ENCODE measurements around the gene SLC2A4. TPM values are rescaled to one million over a fixed set of nuclear protein-coding genes. Genes with fewer than 3 reads are reported as not detected.

The SLC2A4 gene
- 0.07 TPM in 1 of 2 replicates, not detected in the other for total RNA-seq

DNA sequence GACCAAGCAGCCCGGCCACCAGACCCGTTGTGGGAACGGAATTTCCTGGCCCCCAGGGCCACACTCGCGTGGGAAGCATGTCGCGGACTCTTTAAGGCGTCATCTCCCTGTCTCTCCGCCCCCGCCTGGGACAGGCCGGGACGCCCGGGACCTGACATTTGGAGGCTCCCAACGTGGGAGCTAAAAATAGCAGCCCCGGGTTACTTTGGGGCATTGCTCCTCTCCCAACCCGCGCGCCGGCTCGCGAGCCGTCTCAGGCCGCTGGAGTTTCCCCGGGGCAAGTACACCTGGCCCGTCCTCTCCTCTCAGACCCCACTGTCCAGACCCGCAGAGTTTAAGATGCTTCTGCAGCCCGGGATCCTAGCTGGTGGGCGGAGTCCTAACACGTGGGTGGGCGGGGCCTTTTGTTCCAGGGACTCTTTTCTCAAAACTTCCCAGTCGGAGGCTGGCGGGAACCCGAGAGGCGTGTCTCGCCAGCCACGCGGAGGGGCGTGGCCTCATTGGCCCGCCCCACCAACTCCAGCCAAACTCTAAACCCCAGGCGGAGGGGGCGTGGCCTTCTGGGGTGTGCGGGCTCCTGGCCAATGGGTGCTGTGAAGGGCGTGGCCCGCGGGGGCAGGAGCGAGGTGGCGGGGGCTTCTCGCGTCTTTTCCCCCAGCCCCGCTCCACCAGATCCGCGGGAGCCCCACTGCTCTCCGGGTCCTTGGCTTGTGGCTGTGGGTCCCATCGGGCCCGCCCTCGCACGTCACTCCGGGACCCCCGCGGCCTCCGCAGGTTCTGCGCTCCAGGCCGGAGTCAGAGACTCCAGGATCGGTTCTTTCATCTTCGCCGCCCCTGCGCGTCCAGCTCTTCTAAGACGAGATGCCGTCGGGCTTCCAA is at the start of gene SLC2A4:
Gene SLC2A4 (plus strand): TSS at position 645 of the 879 bp plus-strand sequence. CDS start 217 bp downstream, at position 862.
- intact Hi-C loops (cut with micrococcal nuclease): loop anchor here (1.0 kb wide), 1 partner anchor 26 kb away; the partner anchor contains the start of gene EIF5A

DNA sequence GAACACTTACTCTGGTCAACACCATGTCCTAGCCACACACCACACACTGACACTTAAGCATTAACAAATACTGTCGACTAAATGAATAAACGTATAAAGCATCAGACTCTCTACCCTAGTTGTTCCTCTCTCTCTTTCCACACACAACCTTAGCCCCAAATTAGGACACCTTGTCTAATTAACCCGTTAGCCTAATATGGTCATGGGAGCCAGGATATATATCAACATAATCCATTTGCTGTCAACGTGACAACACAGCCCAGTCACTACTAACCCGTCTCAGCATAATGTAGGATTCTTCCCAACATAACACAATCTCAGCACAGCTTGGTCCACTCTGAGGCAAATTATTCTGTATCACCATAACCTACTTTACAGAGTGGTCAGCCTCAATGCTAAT is 49.4 kb upstream of the SLC2A4 start:
- intact Hi-C loops (cut with micrococcal nuclease): loop anchor here (10.0 kb wide), 2 partner anchors 623 to 923 kb away; partner anchors contain the start of genes CYB5D1, NAA38, PER1 and TMEM88

DNA sequence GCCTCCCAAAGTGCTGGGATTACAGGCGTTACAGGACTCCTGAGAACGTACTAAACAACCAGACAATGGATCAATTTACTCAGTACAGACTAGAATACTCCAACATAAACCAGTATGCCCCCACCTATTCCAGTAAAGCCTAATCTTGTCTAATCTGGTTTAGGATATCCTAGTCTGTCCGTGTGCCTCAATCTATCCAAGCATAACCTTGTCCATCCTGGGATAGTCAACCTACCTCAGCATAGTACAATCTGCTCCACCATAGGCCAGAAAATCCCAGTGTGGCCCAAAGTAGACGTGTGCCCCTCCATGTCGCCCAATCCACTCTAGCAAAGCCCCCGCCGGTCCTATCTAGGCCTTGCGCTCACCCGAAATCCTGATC is 47.8 kb upstream of the SLC2A4 start:
- intact Hi-C loops (cut with micrococcal nuclease): loop anchor here (1.0 to 10.0 kb wide), 3 partner anchors 19 to 921 kb away; partner anchors contain the start of genes CYB5D1, NAA38, PER1 and TMEM88

- intact Hi-C loops (cut with micrococcal nuclease): loop anchor here (1.0 to 10.0 kb wide), 3 partner anchors 20 to 920 kb away; partner anchors contain the start of genes CYB5D1, NAA38, PER1 and TMEM88
These were observed 47.2 kb upstream of the SLC2A4 start, which contains the start of gene DVL2 for GRCh38 chr17:7234083-7234951. TSS of gene DVL2 (minus strand) at chr17:7234517. CDS start at chr17:7234262, 255 bp downstream.

GRCh38 chr17:7235693-7236665 is 45.5 kb upstream of the SLC2A4 start:
- intact Hi-C loops (cut with micrococcal nuclease): loop anchor here (10.0 kb wide), 2 partner anchors 619 to 919 kb away; partner anchors contain the start of genes CYB5D1, NAA38, PER1 and TMEM88

- intact Hi-C loops (cut with micrococcal nuclease): loop anchor here (10.0 kb wide), 2 partner anchors 618 to 918 kb away; partner anchors contain the start of genes CYB5D1, NAA38, PER1 and TMEM88
These were observed 44.7 kb upstream of the SLC2A4 start for GRCh38 chr17:7236808-7237207.

- intact Hi-C loops (cut with micrococcal nuclease): loop anchor here (10.0 kb wide), 2 partner anchors 617 to 917 kb away; partner anchors contain the start of genes CYB5D1, NAA38, PER1 and TMEM88
These were observed 44.2 kb upstream of the SLC2A4 start for GRCh38 chr17:7237266-7237760.

DNA sequence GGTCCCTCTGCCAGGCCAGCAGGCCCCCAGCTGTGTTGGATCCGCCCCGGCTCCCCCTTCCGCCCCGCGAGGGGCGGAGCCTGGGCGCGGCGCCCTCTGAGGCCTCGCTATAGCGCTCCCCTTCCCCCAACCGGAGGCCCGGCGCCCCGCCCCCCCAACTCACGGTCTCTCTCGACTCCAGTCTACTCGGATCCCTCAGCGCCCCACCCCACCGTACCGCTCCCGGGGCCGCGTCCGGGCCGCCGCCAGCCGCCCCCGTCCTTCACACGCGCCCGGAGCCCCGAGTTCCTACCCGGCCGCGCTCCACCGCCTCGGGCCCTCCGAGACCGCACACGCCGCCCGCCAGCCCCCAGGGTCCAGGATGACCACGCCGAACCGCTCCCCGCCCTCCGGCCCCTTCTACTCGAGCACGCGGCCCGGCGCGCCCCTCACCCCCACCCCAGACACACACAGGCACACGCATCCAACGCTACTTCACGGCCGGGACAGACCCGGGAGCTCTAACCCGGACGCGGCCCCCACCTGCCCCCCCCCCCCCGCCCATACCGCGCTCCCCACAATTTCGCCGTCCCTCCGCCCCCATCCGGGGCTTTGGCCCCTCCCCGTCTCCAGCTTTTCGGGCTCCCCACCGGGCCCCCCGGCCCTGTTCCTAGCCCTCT is 43.6 kb upstream of the SLC2A4 start:
- intact Hi-C loops (cut with micrococcal nuclease): loop anchor here (1.0 to 10.0 kb wide), 5 partner anchors 224 to 917 kb away; partner anchors contain the start of genes CYB5D1, NAA38, PER1 and TMEM88

- intact Hi-C loops (cut with micrococcal nuclease): loop anchor here (1.0 to 10.0 kb wide), 8 partner anchors 14 to 916 kb away; partner anchors contain the start of genes CYB5D1, EIF5A, ELP5 and NAA38
These were observed 43.0 kb upstream of the SLC2A4 start for GRCh38 chr17:7238420-7239090.

DNA sequence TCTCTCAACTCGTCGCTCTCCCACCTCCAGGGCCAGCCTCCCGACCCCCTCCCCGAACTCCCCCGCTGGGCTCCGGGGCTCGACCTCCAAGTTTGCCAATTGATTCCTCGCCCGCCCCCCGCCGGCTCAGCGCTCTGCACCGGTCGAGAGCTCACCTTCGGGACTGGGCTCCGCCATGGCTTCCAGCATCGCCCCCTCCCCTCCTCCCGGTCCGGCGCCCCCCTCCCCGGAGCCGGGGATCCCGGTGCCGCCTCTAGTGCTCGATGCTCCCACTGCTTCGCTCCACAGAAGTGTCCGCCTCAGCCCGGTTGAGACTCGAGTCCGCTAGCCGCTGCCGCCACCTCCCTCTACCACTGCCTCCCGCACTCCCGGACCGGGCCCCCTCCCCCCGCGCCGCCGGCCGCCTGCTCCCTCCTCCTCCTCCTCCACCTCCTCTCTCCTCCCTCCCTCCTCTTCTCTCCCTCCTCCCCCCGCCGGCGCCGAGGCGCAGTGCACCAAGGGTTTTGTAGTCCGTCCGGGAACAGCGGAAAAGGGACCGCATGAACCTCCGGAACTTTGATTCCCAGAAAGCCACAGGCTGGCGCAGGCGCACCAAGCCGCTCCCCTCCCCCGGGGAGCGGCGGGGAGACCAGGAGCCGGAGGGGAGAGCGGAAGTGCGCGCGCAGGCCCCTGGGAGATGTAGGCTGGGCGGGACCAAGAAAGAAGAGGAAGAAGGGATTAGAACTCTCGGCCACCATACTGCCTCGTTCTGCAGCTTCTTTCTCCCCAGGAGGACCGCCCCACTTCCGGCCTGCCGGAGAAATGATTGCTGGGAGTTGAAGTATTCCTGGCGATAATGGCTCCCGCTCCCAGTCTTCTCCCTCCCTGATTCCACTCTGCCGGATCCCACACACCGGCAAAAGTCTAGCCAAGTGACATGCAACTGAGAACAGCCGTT is 42.2 kb upstream of the SLC2A4 start, which contains the start of gene PHF23:
Gene PHF23 (minus strand): TSS at position 367 of the 937 bp plus-strand sequence. CDS start 178 bp downstream, at position 189.
- intact Hi-C loops (cut with micrococcal nuclease): loop anchor here (1.0 to 10.0 kb wide), 7 partner anchors 13 to 915 kb away; partner anchors contain the start of genes CYB5D1, EIF5A, ELP5 and NAA38

GRCh38 chr17:7240375-7240774 is 41.1 kb upstream of the SLC2A4 start:
- intact Hi-C loops (cut with micrococcal nuclease): no loop called here

DNA sequence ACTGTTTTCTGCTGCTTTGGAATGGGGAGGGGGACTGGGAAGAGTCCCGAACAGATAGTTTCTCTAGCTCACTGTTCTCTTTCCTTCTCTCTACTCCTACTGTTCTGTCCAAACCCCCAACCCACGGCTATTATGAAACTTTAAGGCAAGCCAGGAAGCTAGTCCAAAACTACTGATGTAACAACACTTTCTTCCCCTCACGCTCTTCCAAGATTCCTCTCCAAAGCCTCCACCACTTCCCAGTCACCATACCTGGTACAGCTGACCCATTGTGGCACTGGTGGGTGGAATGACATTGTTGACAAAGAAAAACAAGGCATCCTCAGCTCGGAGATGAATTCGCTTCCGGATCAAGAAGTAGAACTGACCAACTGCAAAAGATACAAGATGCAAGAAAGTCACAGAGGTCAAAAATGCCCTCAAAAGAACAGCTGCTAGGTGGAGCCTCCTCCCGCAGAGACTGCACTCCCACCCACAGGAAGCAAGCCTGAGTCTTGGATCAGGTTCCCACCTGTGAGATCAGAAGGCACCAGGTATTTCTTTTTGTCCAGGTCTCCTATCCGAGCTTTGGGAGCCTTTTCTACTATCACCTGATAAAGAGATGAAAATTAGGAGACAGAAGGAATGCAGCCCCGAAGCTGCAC is 40.3 kb upstream of the SLC2A4 start:
- intact Hi-C loops (cut with micrococcal nuclease): no loop called here

GRCh38 chr17:7241783-7242716 is 39.5 kb upstream of the SLC2A4 start, which contains the start of gene GABARAP:
TSS of gene GABARAP (minus strand) at chr17:7242449. CDS start at chr17:7242330, 119 bp downstream.
- intact Hi-C loops (cut with micrococcal nuclease): no loop called here

DNA sequence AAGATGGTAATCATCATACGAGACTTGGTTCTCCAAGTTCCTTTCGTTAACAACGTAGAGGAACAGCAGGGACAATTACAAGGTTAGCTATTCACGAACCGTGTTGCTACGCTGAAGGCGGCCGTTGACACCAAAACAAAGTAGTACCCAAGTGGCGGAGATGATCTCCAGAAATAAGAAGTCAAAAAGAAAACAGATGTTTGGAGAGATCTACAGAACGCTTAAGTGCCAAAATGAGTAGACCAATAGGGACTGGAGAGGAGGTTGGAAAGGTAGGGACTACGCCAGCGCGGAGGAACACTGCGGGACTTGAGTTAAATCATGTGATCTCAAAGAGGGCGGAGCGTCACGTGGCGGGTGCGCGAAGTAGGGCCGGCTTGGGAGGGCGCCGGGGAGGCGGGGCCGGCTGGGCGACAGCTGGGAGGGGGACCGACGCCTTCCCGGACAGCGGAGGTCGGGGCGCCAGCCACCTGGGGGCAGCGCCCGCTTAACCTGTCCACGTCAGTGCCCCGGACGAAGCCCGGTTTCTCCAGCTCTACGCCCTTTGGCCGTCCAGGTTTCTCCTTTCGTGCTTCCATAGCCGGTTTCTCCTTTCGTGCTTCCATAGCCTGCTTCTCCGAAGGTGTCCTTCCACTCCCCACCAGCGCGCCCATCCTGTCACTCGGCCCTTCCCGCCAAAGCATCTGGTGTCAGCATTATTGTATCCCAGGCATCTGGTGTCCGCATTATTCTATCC is 38.6 kb upstream of the SLC2A4 start:
- intact Hi-C loops (cut with micrococcal nuclease): no loop called here

- intact Hi-C loops (cut with micrococcal nuclease): no loop called here
These were observed 38.1 kb upstream of the SLC2A4 start for GRCh38 chr17:7243453-7243729.

Data from T-helper 2 cell treated with Interferon-gamma antibody and Interleukin-4, amounts not matched to agents 100 ng/mL and 5 ng/mL, for 36 hours (primary cell).